HEK293 (cell line): ENCODE results near the gene MALT1.

Experiments used
- FEZF1 ChIP-seq: fragments of 450-650 bp; formaldehyde crosslinking; IDR thresholded peaks from 2 replicates; pipeline ENCODE4 v1.5.1; 2016; ENCODE audit warnings: missing biosample characterization, missing genetic modification characterization
- ZNF423 ChIP-seq: fragments of 450-650 bp; formaldehyde crosslinking; IDR thresholded peaks from 2 replicates; pipeline ENCODE4 v1.5.1; 2016; ENCODE audit warnings: missing biosample characterization, missing genetic modification characterization
- TF ChIP-seq, protein P1 (sequence below): fragments of 450-650 bp; formaldehyde crosslinking; optimal IDR thresholded peaks from 2 replicates; pipeline ENCODE3; 2016; ENCODE audit warnings: missing biosample characterization, mild to moderate bottlenecking, missing genetic modification characterization

DNA sequence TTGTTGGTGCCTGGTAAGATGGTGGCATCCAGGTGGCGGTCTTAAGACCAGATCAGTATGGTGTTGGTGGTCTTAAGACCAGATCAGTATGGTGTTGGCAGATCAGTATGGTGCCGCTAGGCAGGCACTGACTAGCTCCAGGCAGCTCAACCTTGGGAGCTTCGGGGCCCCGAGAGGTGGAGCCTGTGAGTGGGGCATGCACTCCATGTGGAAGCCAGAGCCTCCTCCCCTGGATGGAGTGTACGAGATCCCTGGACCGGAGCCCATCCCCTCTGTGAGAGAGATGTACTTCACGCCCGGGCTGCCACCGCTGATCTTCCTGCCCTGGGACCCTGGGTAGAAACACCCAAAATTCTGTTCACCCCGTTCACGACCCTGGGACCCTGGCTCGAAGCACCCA is 19.0 kb downstream of the MALT1 start:
- TF ChIP-seq ZNF423 (tag by site-specific recombination) (no peak), FEZF1 (tag by site-specific recombination) (no peak)
- TF ChIP-seq, protein P1, sequence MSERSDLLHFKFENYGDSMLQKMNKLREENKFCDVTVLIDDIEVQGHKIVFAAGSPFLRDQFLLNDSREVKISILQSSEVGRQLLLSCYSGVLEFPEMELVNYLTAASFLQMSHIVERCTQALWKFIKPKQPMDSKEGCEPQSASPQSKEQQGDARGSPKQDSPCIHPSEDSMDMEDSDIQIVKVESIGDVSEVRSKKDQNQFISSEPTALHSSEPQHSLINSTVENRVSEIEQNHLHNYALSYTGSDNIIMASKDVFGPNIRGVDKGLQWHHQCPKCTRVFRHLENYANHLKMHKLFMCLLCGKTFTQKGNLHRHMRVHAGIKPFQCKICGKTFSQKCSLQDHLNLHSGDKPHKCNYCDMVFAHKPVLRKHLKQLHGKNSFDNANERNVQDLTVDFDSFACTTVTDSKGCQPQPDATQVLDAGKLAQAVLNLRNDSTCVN (tag by site-specific recombination), result no peak
